Measurements from ENCODE around the gene PMAIP1. TPM values are rescaled to one million over a fixed set of nuclear protein-coding genes. Genes with fewer than 3 reads are reported as not detected.

Gene PMAIP1
- total and polyA plus RNA-seq, 4 donors, result 1.1 to 1.9 (median 1.3) TPM

DNA sequence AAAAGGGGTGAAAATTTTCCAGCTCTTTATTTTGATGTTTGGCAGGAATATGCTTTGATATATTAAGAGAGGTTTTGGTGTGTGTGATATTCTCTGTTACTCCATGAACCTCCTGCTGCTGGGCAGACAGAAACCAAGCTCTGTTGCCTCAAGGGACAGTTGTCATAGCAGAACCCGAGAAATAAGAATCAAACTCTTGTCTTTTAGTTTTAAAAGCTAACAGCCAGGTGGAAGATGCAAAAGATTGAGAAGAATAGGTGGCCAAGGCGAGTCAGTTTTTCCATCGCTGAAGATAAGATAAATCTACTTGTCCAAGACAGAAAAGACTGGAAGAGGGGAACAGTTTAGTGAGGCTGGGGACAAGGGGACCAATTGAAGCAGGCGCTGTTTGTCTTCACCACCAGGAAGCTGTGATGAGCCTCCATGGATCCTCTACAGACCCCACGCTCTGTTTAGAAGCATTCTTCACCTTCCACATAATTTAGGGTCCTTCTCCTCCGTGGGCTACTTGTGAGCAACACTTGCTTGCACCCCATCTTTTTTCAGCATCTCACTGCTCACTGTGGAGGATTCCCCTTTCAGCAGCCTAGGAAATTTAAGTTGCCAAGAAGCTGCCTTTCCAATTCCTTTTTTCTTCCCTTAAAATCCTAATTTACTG, 23.9 kb downstream of the PMAIP1 start:
- no peak for DNase-seq (ENCODE audit: low read depth in 4 of 6, low spot score in 6 of 6)
- WGBS (ENCODE audit: insufficient coverage), result 85% methylated on average over 5 of the region's 6 CpGs
- H3K27ac ChIP-seq (ENCODE audit: low read depth, low read length), result no peak overlapping the region

DNA sequence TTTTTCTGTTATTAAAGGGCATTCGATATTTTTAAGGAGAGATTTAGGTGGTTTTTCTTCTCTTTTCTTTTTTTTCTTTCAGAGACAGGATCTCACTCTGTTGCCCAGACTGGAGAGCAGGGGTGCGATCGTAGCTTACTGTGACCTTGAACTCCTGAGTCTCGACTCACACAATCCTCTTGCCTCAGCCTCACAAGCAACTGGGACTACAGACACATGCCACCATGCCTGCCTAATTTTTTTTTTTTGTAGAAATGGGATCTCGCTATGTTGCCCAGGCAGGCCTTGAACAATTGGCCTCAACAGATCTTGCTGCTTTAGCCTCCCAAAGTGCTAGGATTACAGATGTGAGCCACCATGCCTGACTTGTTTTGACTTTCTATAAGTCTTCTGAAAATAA, 26.3 kb downstream of the PMAIP1 start:
- WGBS (ENCODE audit: insufficient coverage), result 96% methylated on average over 4 of the region's 5 CpGs

More for the DNA sequence above, 23.9 kb downstream of the PMAIP1 start:
- Histone ChIP-seq H3K9me3 (ENCODE audit: control insufficient read depth, insufficient read depth, low read length) (no peaks in the 10 kb centered on the region), H3K4me3 (ENCODE audit: low read depth, low read length) (no peak overlapping the region), H3K27me3 (ENCODE audit: control insufficient read depth, insufficient read depth, low read length) (no peaks in the 10 kb centered on the region), H3K4me1 (ENCODE audit: control insufficient read depth, insufficient read depth, low read length) (no peaks in the 10 kb centered on the region), H3K36me3 (ENCODE audit: control insufficient read depth, insufficient read depth, low read length) (no peaks in the 10 kb centered on the region)

GRCh38 chr18:59927246-59927825, 27.5 kb downstream of the PMAIP1 start:
- H3K27me3 ChIP-seq (ENCODE audit: control insufficient read depth, insufficient read depth, low read length), result no peaks in the 10 kb centered on the region
- DNase-seq (ENCODE audit: low read depth in 4 of 6, low spot score in 6 of 6), result no peak
- H3K36me3 ChIP-seq (ENCODE audit: control insufficient read depth, insufficient read depth, low read length), result no peaks in the 10 kb centered on the region

More for the DNA sequence above, 26.3 kb downstream of the PMAIP1 start:
- Histone ChIP-seq H3K27me3 (ENCODE audit: control insufficient read depth, insufficient read depth, low read length) (no peaks in the 10 kb centered on the region), H3K4me1 (ENCODE audit: control insufficient read depth, insufficient read depth, low read length) (no peaks in the 10 kb centered on the region), H3K9me3 (ENCODE audit: control insufficient read depth, insufficient read depth, low read length) (no peaks in the 10 kb centered on the region), H3K27ac (ENCODE audit: low read depth, low read length) (no peak overlapping the region), H3K4me3 (ENCODE audit: low read depth, low read length) (no peak overlapping the region), H3K36me3 (ENCODE audit: control insufficient read depth, insufficient read depth, low read length) (no peaks in the 10 kb centered on the region)
- no peak for DNase-seq (ENCODE audit: low read depth in 4 of 6, low spot score in 6 of 6)

GRCh38 chr18:59928201-59928600, 28.4 kb downstream of the PMAIP1 start:
- 93% methylated on average over 2 of the region's 2 CpGs for WGBS (ENCODE audit: insufficient coverage)
- Histone ChIP-seq H3K4me3 (ENCODE audit: low read depth, low read length) (no peak overlapping the region), H3K27me3 (ENCODE audit: control insufficient read depth, insufficient read depth, low read length) (no peaks in the 10 kb centered on the region), H3K4me1 (ENCODE audit: control insufficient read depth, insufficient read depth, low read length) (no peaks in the 10 kb centered on the region), H3K9me3 (ENCODE audit: control insufficient read depth, insufficient read depth, low read length) (no peaks in the 10 kb centered on the region), H3K36me3 (ENCODE audit: control insufficient read depth, insufficient read depth, low read length) (no peaks in the 10 kb centered on the region), H3K27ac (ENCODE audit: low read depth, low read length) (no peak overlapping the region)
- DNase-seq (ENCODE audit: low read depth in 4 of 6, low spot score in 6 of 6), result no peak

More at GRCh38 chr18:59927246-59927825, 27.5 kb downstream of the PMAIP1 start:
- 86% methylated on average over 3 of the region's 5 CpGs for WGBS (ENCODE audit: insufficient coverage)
- Histone ChIP-seq H3K4me1 (ENCODE audit: control insufficient read depth, insufficient read depth, low read length) (no peaks in the 10 kb centered on the region), H3K9me3 (ENCODE audit: control insufficient read depth, insufficient read depth, low read length) (no peaks in the 10 kb centered on the region), H3K27ac (ENCODE audit: low read depth, low read length) (no peak overlapping the region), H3K4me3 (ENCODE audit: low read depth, low read length) (no peak overlapping the region)

- WGBS (ENCODE audit: insufficient coverage), result 89% methylated on average over 4 of the region's 7 CpGs
Measured at GRCh38 chr18:59929621-59930295, 30.0 kb downstream of the PMAIP1 start.

GRCh38 chr18:59932401-59932800, 32.6 kb downstream of the PMAIP1 start:
- Histone ChIP-seq H3K36me3 (ENCODE audit: control insufficient read depth, insufficient read depth, low read length) (no peaks in the 10 kb centered on the region), H3K4me1 (ENCODE audit: control insufficient read depth, insufficient read depth, low read length) (no peaks in the 10 kb centered on the region), H3K27ac (ENCODE audit: low read depth, low read length) (no peak overlapping the region), H3K4me3 (ENCODE audit: low read depth, low read length) (no peak overlapping the region), H3K9me3 (ENCODE audit: control insufficient read depth, insufficient read depth, low read length) (no peaks in the 10 kb centered on the region), H3K27me3 (ENCODE audit: control insufficient read depth, insufficient read depth, low read length) (no peaks in the 10 kb centered on the region)
- 95% methylated on average over 11 of the region's 11 CpGs for WGBS (ENCODE audit: insufficient coverage)
- no peak for DNase-seq (ENCODE audit: low read depth in 4 of 6, low spot score in 6 of 6)

More at GRCh38 chr18:59929621-59930295, 30.0 kb downstream of the PMAIP1 start:
- Histone ChIP-seq H3K4me1 (ENCODE audit: control insufficient read depth, insufficient read depth, low read length) (no peaks in the 10 kb centered on the region), H3K9me3 (ENCODE audit: control insufficient read depth, insufficient read depth, low read length) (no peaks in the 10 kb centered on the region), H3K36me3 (ENCODE audit: control insufficient read depth, insufficient read depth, low read length) (no peaks in the 10 kb centered on the region), H3K4me3 (ENCODE audit: low read depth, low read length) (no peak overlapping the region), H3K27me3 (ENCODE audit: control insufficient read depth, insufficient read depth, low read length) (no peaks in the 10 kb centered on the region), H3K27ac (ENCODE audit: low read depth, low read length) (no peak overlapping the region)
- no peak for DNase-seq (ENCODE audit: low read depth in 4 of 6, low spot score in 6 of 6)

DNA sequence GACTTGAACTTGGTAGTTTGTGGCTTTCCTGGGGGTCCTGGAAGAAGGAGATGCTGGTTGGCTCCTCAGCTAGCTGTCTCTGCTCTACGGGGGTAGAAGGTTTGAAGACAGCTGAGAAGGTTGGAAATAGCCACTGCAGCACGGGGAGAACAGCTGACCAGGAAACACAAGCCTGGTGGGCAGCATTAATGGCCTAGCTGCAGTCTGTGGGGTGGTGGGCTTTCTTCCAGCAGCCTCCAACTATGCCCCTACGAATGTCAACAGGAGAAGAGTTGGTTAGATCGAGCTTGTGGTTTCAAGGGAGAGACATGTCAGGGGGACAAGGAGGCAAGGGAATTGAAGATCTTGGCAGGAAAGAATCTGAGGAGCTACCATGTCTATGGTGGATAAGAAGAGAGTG, 38.9 kb downstream of the PMAIP1 start:
- no peak overlapping the region for H3K27ac ChIP-seq (ENCODE audit: low read depth, low read length)
- no peak overlapping the region for H3K4me3 ChIP-seq (ENCODE audit: low read depth, low read length)
- no peaks in the 10 kb centered on the region for H3K27me3 ChIP-seq (ENCODE audit: control insufficient read depth, insufficient read depth, low read length)
- no peaks in the 10 kb centered on the region for H3K4me1 ChIP-seq (ENCODE audit: control insufficient read depth, insufficient read depth, low read length)
- WGBS (ENCODE audit: insufficient coverage), result 91% methylated on average over 4 of the region's 4 CpGs
- H3K36me3 ChIP-seq (ENCODE audit: control insufficient read depth, insufficient read depth, low read length), result no peaks in the 10 kb centered on the region
- H3K9me3 ChIP-seq (ENCODE audit: control insufficient read depth, insufficient read depth, low read length), result no peaks in the 10 kb centered on the region
- no peak for DNase-seq (ENCODE audit: low read depth in 4 of 6, low spot score in 6 of 6)

DNA sequence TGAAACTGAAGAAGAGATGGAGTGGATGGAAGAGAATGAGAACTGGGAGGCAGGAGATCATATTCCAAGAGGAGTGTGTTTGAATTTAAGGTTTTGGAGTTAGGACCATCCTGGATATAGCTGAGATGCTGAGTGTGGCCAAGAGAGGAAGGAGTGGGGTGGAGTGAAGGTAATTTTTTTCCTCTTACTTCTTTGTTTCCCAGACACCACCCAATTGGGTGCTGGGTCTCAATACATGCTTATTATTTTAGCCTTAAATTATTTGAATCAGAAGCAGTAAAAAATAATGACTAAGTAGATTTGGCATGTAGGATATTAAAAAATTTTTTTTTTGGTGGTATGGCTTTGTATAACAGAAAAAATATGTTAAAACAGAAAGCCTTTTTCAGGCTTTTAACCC, 39.3 kb downstream of the PMAIP1 start:
- no peaks in the 10 kb centered on the region for H3K9me3 ChIP-seq (ENCODE audit: control insufficient read depth, insufficient read depth, low read length)
- no peak for DNase-seq (ENCODE audit: low read depth in 4 of 6, low spot score in 6 of 6)
- H3K27ac ChIP-seq (ENCODE audit: low read depth, low read length), result no peak overlapping the region
- H3K4me3 ChIP-seq (ENCODE audit: low read depth, low read length), result no peak overlapping the region
- H3K36me3 ChIP-seq (ENCODE audit: control insufficient read depth, insufficient read depth, low read length), result no peaks in the 10 kb centered on the region
- H3K27me3 ChIP-seq (ENCODE audit: control insufficient read depth, insufficient read depth, low read length), result no peaks in the 10 kb centered on the region
- no peaks in the 10 kb centered on the region for H3K4me1 ChIP-seq (ENCODE audit: control insufficient read depth, insufficient read depth, low read length)

- no peaks in the 10 kb centered on the region for H3K27me3 ChIP-seq (ENCODE audit: control insufficient read depth, insufficient read depth, low read length)
- no peak overlapping the region for H3K27ac ChIP-seq (ENCODE audit: low read depth, low read length)
- no peak for DNase-seq (ENCODE audit: low read depth in 4 of 6, low spot score in 6 of 6)
- no peaks in the 10 kb centered on the region for H3K9me3 ChIP-seq (ENCODE audit: control insufficient read depth, insufficient read depth, low read length)
- H3K36me3 ChIP-seq (ENCODE audit: control insufficient read depth, insufficient read depth, low read length), result no peaks in the 10 kb centered on the region
- no peaks in the 10 kb centered on the region for H3K4me1 ChIP-seq (ENCODE audit: control insufficient read depth, insufficient read depth, low read length)
- no peak overlapping the region for H3K4me3 ChIP-seq (ENCODE audit: low read depth, low read length)
- 100% methylated on average over 1 of the region's 2 CpGs for WGBS (ENCODE audit: insufficient coverage)
Measured at GRCh38 chr18:59940068-59940467, 40.3 kb downstream of the PMAIP1 start.

- H3K27ac ChIP-seq (ENCODE audit: low read depth, low read length), result no peak overlapping the region
- DNase-seq (ENCODE audit: low read depth in 4 of 6, low spot score in 6 of 6), result no peak
- no peaks in the 10 kb centered on the region for H3K4me1 ChIP-seq (ENCODE audit: control insufficient read depth, insufficient read depth, low read length)
- no peak overlapping the region for H3K4me3 ChIP-seq (ENCODE audit: low read depth, low read length)
- WGBS (ENCODE audit: insufficient coverage), result 95% methylated on average over 3 of the region's 4 CpGs
- H3K36me3 ChIP-seq (ENCODE audit: control insufficient read depth, insufficient read depth, low read length), result no peaks in the 10 kb centered on the region
- H3K27me3 ChIP-seq (ENCODE audit: control insufficient read depth, insufficient read depth, low read length), result no peaks in the 10 kb centered on the region
- H3K9me3 ChIP-seq (ENCODE audit: control insufficient read depth, insufficient read depth, low read length), result no peaks in the 10 kb centered on the region
Measured at GRCh38 chr18:59941331-59941730, 41.5 kb downstream of the PMAIP1 start.
